Measurements from ENCODE around the gene FHL3.

The FHL3 gene

GRCh38 chr1:38005195-38006007 is at the start of gene FHL3:
TSS of gene FHL3 (minus strand) at chr1:38005514. CDS start at chr1:37999412, 6,102 bp downstream.
- DNase-seq (ENCODE audit: low read depth, low spot score), result no peak

- no peak for DNase-seq (ENCODE audit: low read depth, low spot score)
Measured at GRCh38 chr1:38053416-38054091, 48.2 kb upstream of the FHL3 start.

GRCh38 chr1:38052750-38053415 is 47.6 kb upstream of the FHL3 start:
- no peak for DNase-seq (ENCODE audit: low read depth, low spot score)

GRCh38 chr1:38051079-38051543 is 45.8 kb upstream of the FHL3 start:
- DNase-seq (ENCODE audit: low read depth, low spot score), result no peak

GRCh38 chr1:38050397-38051078 is 45.2 kb upstream of the FHL3 start:
- DNase-seq (ENCODE audit: low read depth, low spot score), result no peak

- no peak for DNase-seq (ENCODE audit: low read depth, low spot score)
Measured at GRCh38 chr1:38047603-38048141, 42.4 kb upstream of the FHL3 start.

- DNase-seq (ENCODE audit: low read depth, low spot score), result no peak
Measured at GRCh38 chr1:38046884-38047602, 41.7 kb upstream of the FHL3 start.

- no peak for DNase-seq (ENCODE audit: low read depth, low spot score)
Measured at GRCh38 chr1:38046333-38046883, 41.1 kb upstream of the FHL3 start, which contains the start of gene POU3F1. TSS of gene POU3F1 (minus strand) at chr1:38046793. CDS start at chr1:38046743, 50 bp downstream.

GRCh38 chr1:38045401-38046332 is 40.4 kb upstream of the FHL3 start:
- no peak for DNase-seq (ENCODE audit: low read depth, low spot score)

- no peak for DNase-seq (ENCODE audit: low read depth, low spot score)
Measured at GRCh38 chr1:38044221-38045215, 39.2 kb upstream of the FHL3 start.

- no peak for DNase-seq (ENCODE audit: low read depth, low spot score)
Measured at GRCh38 chr1:38043036-38043747, 37.9 kb upstream of the FHL3 start.

- DNase-seq (ENCODE audit: low read depth, low spot score), result no peak
Measured at GRCh38 chr1:38041936-38042834, 36.9 kb upstream of the FHL3 start.

GRCh38 chr1:38039331-38040088 is 34.2 kb upstream of the FHL3 start:
- DNase-seq (ENCODE audit: low read depth, low spot score), result no peak

GRCh38 chr1:38038861-38039260 is 33.5 kb upstream of the FHL3 start:
- no peak for DNase-seq (ENCODE audit: low read depth, low spot score)

GRCh38 chr1:38037221-38037939 is 32.1 kb upstream of the FHL3 start:
- DNase-seq (ENCODE audit: low read depth, low spot score), result no peak
